Left ventricle myocardium superior (tissue), 1 donor: Measurements from ENCODE around the gene YKT6. TPM values are rescaled to one million over a fixed set of nuclear protein-coding genes. Genes with fewer than 3 reads are reported as not detected.

Source experiments
- ATAC-seq: fragments of 200-7000 bp; cut with Tn5 transposase; one replicate; pipeline ENCODE4 v1.9.1; 2020; ENCODE audit warnings: mild to moderate bottlenecking, moderate library complexity
- DNase-seq: peaks from one replicate; pipeline ENCODE4 v3.0.0-alpha.2; 2020
- intact Hi-C: fragments of 100-400 bp; cut with micrococcal nuclease; formaldehyde crosslinking; loops from one replicate; pipeline ENCODE4 v1.11.0; 2022
- total RNA-seq: library from RNA; stranded (reverse); fragmentation: NEBNext Ultra II Directional; extraction: Animal tissue kit (Norgen Biotek cat#: 25700); gene quantifications from one replicate; pipeline ENCODE4 v1.2.1, GENCODE V29; 2021
- donor health status: DM: no; HTN: yes; CAD: no; lungs with severe emphysema.

Gene YKT6
- total RNA-seq, 1 donor from 2014 or later: 58.4 TPM

DNA sequence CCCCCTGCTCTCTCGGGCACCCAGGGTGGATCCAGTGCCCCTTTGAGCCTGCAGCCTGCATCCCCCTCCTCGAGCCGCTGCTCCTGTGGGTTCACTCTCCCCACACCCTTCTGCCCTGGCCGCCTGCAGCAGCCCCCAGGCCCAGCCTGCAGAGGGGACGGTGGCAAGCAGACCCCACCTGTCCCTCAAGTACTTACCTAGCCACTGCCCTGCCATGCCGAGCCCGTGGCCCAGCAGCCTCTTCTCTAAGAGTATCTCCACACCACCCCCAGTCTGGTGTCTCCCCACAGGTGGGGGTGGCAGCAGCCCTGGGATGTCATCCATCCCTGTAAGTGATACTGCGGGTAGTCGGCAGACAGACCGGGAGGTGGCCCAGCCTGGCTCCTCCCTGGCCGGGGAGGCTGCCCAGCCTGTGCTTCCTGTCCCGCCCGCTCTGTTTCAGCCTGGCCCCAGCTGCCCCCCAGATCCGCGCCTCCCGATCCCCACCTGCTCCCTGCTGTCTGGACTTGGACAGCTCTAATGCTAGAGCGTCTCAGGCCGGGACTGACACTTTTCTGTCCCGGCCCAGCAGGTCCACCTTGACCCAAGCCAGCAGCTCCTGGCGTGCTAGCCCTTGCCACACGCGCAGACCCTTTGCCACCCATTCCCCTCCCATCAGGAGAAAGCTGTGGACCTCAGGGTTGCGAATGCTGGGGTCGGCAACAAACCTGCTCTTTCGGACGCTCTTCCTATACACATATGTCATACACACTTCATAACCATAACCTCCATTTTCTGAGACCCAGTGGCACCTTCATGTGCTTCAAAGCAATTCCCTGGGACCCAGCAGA is 25.0 kb downstream of the YKT6 start:
- peak; percentile 22 for DNase-seq
- no peak for ATAC-seq
- intact Hi-C loops: no loop called here

DNA sequence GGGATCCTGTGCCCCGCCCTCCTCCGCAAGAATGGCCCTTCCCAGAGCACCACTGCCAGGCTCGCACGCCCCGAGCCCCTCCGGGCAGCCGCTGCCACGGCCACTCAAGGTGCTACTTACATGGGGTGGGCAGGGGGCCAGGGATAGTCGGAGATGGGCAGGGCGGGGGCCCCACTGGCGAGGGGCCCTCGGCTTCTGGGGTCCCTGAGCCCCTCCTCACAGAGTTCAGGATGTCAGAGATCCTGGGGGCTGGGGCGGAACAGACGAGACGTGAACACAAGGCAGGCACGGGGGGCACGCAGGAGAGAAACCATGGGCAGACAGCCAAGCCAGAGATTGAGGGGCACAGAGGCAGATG is 25.6 kb downstream of the YKT6 start:
- no peak for ATAC-seq
- intact Hi-C loops: no loop called here
- DNase-seq: peak; percentile 29

DNA sequence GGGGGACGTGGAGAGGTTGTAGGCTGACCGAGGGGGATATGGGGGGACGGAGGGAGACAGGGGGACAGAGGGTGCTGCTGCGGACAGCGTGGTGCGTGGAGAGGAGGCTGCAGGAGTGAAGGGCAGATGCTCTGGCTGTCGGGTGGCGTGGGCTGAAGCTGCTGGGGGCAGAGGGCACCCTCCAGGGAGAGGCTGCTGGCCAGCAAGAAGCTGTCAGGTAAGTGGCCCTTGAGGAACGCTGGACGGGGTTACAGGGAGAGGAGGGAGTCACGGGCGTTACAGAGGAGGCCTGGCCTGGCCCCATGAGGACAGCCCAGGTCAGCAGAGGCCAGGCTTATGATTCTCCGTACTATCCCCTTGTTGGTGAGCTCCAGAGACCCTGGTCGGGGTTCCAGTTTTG is 27.1 kb downstream of the YKT6 start:
- intact Hi-C loops: no loop called here
- DNase-seq (no peak), ATAC-seq (no peak)

DNA sequence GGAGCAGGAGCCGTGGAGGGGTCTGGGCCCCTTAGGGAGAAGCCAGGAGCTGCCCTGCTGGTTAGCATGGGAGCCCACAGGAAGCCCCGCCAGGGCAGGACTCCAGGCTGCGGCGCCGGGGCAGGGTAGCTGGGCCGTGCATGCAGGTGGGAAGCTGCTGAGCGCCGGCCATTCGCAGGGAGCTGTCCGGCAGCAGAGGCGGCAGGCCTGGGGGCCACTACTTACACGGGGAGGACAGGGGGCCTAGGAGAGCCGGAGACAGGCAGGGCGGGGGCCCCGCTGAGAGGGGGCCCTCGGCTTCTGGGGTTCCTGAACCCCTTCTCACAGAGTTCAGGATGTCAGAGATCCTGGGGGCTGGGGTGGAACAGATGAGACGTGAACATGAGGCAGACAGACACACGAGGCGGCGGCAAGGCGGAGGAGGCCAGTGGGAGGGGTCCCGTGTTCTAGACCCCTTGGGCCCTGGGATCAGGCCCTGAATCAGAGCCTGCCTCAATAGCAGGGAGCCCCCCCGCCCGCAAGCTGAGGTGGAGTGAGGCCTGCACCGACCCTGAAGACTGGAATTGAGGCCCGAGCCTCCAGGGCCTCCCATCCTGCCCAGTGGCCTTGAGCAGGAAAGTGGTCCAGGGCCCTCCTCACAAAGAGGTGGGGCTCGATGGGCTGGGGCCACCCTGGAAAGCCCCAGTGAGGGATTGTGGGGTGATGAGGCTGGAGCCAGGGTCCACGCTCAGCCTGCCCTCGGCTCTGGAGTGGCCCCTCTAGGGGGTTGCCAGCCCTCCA is 28.0 kb downstream of the YKT6 start:
- intact Hi-C loops: no loop called here
- DNase-seq: no peak
- ATAC-seq: no peak

DNA sequence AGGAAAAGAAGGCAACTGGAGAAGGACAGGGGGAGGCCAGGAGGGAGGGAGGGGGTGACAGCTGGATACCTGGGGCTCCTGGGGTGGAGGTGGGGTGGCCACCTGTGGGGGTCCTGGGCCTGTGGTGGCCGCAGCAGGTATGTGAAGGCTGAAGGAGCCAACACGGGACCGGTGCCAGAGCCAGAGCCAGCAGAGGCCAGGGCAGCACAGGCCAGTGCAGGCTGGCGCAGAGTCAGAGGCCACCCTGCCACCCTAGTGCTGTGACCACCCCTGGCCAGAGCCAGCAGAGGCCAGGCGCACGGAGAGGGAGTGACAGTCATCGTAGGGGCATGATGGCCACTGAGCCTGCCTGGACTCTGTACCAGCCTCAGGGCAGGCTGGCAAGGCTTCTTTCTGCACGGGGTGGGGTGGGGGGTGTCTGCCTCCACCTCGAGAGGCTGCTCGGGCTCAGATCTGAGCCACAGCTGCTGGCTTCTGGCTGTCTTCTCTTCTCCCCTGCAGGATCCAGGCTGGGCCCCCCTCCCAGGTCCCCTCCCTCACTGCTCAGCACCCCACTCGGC is 28.8 kb downstream of the YKT6 start:
- DNase-seq (no peak), ATAC-seq (no peak)
- intact Hi-C loops: no loop called here

DNA sequence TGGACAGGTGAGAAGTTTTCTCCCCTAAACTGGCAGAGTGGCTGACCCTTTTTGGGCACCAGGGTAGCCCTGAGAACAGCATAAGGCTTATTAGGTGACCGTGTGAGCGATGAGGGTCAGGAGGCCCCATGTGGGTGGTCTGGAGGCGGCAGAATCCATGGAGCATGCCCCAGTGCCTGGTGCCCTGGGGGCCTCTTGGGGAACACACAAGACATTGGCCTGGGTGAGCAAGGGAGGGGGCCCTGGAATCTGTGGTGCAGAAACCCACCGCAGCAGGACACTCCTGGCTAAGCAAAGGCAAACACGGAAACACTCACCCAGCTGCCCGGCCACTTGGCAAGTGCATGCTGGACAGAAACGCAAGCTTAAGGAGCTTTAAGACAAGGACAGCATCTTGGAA is 29.5 kb downstream of the YKT6 start:
- ATAC-seq (no peak), DNase-seq (no peak)
- intact Hi-C loops: no loop called here

DNA sequence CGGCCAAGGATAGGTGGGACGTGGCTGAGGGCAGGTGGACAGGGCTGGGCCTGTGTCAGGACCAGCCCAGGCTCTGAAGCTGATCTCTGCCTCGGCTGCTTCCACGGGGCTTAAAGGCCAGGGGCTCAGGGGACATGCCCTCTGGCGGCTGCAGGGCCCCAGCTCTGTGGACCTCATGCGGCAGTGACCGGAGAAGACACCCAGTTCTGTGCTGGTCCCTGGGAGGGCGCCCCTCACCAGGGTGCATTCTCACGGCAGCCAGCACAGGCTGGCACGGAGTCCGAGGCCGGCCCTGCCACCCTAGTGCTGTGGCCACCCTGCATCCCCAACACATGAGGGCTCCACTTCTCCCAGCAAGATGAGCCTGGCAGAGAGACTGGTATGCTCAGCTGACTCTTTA is 30.3 kb downstream of the YKT6 start:
- ATAC-seq: no peak
- intact Hi-C loops: no loop called here
- no peak for DNase-seq

DNA sequence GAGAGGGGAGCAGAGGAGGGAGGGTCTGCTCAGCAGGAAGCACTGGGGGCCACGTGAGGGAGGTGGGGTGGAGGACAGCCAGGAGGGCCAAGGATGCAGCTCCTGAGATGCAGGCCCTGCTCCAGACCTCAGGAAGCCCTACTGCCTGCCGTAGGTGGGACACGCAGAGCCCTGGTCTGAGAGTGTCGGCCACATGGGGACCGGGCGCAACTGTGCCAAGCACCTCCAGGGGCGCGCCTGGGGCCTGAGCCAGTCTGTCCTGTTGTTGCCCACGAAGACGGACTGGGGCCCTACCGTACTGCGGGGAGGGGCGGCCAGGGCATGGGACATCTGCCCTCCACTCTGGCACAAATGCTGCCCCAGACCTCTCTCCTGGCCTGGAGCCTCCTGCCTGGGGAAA is 31.6 kb downstream of the YKT6 start:
- ATAC-seq: no peak
- intact Hi-C loops: no loop called here
- no peak for DNase-seq

DNA sequence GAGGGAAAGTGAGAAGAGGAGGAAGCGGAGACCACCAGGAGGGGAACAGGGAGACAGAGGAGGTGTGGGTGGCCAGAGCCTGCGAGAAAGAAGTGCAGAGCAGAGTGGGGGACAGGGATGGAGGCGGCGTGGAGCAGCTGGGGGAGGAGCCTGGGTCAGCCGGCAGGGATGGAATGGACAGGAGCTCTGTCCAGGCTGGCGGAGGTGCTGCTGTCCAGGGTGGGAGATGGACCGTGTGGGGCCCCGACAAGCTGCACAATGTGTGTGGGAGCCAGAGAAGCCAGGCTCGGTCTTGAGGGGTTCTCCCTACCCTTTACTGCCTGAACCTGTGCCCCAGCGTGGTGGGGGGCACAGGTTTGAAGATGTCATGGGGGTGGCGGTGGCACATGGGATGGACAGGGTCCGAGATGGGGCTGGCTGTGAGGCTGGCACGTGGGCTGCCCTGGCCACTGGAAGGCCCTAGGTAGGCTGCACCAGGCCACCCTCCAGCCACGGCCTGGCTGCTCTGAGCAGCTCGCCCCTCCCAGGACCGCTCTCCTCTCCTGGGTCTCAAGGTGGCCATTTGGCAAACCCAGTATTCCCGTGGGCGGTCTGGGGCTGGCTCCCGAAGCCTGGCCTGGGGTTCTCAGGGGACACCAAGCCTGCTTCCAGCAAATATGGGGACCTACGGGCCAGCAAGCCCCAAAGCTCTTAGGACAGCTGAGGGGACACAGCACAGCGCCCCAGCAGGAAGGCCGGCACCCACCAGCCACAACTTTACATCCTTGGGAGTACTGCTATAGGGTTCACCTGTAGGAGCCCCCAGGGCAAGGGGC is 32.3 kb downstream of the YKT6 start:
- intact Hi-C loops: no loop called here
- no peak for ATAC-seq
- DNase-seq: no peak

DNA sequence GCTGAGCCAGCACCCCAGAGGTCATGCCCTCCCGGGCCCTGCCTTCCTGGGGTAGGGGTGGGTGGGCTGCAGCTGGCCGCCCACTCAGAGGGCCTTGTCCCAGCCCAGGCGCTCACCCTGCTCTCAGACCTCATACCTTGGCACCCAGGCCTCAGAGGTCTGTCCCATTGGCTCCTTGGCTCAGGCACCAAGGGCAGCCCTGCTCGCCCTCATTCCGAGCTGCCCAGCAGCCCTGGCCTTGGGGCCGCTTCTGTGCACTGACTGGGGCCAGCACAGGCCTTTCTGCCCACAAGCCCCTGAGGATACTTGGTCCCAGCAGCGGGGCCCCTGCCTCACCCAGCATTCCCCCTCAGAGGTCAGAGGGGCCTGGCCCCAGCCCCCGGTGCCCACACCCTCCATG is 34.3 kb downstream of the YKT6 start:
- ATAC-seq (no peak), DNase-seq (no peak)
- intact Hi-C loops: no loop called here

DNA sequence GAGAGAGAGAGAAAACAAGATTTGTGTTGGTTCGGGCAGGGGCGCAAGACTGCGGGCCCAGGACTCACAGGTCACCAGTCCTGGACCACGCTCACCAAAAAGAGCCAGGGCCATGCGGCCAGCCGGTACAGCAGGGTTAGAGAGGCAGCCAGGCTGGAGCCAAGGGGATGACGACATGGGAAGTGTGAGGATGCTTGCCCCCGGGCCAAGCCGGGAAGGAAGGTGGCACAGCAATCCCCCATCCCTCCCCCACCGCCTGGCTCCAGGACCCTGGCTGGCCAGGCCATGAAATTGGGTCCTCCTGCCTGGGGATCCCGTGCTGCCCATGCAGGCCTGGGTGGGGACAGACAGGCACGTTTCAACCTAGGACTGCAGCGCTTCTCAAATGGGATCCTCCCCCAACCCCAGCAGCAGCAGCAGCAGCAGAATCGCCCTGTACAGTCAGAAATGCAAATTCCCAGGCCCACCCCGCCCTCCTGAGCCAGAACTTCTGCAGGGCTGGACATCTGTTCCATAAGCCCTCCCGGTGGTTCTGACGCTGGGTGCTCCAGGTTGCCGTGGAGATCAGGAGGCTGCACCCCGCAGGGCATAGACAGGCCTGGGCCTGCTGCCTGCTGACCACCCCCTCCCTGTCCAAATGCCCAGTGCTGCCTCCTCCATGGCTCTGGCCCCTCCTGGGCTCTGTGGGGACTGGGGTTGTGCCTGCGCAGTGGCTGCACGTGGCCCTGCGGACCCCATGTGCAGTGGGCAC is 35.0 kb downstream of the YKT6 start:
- intact Hi-C loops: no loop called here
- DNase-seq (no peak), ATAC-seq (no peak)

DNA sequence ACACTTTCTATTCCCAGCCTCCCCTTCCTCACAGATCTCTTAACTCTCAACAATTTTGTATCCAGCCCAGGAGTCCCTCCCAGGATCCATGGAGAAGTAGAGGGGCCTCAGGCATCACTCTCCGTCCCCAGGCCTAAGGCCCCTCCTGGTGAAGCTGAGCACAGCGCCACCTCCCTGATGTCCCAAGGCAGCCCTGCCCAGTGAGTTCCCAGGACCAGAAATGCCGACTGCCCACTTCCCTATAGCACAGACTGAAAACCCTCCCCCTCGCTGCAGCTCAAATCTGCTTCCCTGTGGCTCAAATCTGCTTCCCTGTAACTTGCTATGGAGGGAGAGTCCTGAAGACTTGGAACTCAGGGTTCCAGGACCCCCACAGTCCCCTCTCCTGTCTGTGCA is 35.6 kb downstream of the YKT6 start:
- ATAC-seq: no peak
- intact Hi-C loops: no loop called here
- no peak for DNase-seq

DNA sequence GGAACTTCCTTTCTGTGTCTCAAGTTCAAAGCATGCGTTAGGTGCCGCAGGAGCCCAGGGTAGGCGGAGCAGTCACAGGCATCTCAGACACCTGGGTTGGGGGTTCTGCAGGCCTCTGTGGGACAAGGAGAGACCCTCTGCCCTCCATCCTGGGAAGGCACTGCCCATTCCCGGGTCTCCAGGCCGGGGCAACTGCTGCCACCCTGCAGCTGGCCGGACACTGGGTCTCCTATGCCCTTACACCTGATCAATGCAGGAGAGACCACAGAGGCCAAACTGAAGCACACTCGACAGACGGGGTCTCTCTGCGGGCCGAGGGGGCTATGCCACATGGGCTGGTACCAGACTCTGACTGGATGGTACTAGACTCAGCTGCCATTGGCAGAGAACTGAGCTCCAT is 36.9 kb downstream of the YKT6 start:
- no peak for ATAC-seq
- DNase-seq: no peak
- intact Hi-C loops: no loop called here

DNA sequence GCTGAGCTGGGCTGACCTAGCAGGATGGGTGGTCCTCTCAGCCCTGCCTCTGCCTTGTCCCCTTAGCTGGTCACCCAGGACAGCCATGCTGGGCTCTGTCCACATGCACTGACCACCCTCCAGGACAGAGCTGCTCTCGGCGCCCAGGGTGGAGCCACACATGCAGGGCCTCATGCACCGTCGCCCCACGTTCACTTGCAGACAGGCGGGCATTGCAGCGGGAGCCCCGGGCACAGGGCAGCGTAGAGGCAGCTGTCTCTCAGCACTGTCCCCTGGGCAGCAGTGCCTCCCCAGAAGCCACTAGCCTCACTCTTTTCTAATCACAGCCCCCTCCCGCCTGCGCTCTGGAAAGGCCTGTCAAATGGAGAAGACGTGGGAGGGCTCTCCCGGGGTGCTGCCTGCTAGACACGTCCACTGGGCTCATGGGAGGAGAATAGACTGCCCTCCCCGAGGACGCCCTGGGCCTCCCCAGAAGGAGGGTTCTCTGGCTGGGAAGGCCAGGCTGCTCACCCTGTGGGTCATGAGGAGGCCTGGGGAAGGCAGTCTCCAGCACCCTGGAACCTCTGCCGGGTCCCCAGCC is 37.4 kb downstream of the YKT6 start:
- intact Hi-C loops: no loop called here
- no peak for DNase-seq
- no peak for ATAC-seq

DNA sequence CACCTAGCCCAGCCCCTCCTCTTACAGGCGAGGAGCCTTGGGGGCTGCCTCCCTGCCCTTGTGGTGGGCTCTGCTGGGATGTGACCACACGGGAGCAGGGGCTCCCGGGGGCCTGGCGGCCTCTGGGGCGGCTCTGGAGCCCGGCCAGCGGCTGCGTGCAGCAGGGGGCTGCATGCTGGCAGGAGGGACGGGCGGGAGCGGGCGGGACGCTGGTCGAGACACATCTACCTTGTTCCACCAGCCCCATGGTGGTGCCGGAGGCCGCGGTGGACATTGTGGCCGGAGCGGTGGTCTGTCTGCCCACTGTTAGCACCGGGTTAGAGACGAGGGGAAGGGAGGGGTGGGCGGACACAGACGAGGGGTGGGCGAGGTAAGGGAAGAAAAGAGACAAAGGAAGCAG is 38.6 kb downstream of the YKT6 start:
- no peak for ATAC-seq
- DNase-seq: no peak
- intact Hi-C loops: no loop called here

DNA sequence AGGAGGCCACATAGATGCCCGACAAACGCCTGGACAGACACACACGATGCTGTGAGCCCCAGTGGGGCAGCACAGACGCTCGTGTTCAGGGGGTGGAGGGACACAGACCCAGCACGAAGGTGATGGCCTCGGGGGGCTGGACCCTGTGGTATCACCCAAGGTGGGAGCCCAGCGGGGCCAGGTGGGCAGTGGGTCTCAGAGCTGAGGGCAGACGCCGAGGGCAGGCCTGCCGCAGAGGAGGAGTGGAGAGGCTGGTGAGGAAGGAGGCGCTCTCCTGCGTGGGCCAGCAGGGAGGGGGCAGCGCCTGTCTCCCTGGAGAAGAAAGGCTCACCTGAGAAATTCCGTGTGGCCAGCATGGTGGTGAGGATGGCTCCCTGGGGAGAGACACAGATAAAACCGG is 39.6 kb downstream of the YKT6 start:
- DNase-seq: no peak
- intact Hi-C loops: loop anchor here (5.0 kb wide), 2 partner anchors 67 to 237 kb away; no protein-coding TSS in a partner anchor
- ATAC-seq: no peak

DNA sequence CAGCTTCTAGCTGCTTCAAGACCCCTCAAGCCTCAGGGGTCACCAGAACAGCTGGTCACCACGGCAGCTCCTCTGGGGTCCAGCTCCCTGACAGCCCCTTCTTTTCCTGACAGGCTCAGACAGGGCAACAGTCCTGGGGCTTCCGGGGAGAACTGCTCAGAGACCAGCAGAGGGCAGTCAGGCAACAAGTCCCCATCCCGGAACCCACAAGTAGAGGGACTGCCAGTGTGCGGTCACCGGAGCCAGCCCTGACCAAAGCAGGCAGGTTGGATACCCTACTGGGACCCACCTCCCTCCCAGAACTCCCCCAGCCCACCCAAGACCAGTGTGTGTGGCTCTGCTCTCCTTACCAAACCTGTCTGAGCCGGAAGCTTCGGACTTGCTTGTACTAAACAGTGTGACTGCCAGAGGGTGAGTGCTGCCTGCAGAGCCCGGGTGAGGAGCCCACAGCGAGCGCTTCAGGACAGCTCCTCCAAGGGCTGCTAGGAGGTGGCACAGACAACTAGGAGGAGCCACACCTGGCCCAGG is 40.3 kb downstream of the YKT6 start:
- ATAC-seq: peak; percentile 86
- intact Hi-C loops: loop anchor here (5.0 kb wide), 2 partner anchors 66 to 236 kb away; no protein-coding TSS in a partner anchor
- DNase-seq: peak; percentile 76

DNA sequence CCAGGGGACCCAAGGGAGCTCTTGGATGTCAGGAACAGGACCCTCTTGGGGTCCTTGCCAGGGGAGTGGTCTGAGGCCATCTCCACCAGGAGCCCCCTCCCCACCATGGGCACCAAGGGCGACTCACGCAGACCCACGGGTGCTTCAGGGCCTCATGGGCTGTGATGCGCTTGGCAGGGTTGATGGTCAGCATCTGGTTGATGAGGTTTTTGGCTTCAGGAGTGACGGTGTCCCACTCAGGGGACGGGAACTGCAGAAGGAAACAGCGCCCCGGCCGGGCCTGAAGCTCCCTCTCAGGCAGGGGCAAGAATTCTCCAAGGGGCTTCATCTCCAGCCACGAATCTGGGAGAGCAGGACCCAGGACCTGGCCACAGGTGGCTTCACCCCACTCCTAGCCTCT is 41.3 kb downstream of the YKT6 start:
- ATAC-seq (no peak), DNase-seq (no peak)
- intact Hi-C loops: loop anchor here (5.0 kb wide), 2 partner anchors 65 to 235 kb away; no protein-coding TSS in a partner anchor
